Measurements from ENCODE around the gene PCAT7.
"Not testable (repeated sequence)": the region's sequence is repeated elsewhere in the genome, so short reads cannot be mapped to it uniquely, and the experiment has no call there.

Gene PCAT7

GRCh38 chr9:94577571-94577970, 22.7 kb downstream of the PCAT7 start:
- Mint-ChIP-seq H3K4me1 (peaks cover 5% of the 10 kb centered on the region), H3K36me3 (no peaks in the 10 kb centered on the region), H3K9me3 (no peaks in the 10 kb centered on the region), H3K27ac (no peak overlapping the region), H3K4me3 (no peak overlapping the region), H3K27me3 (peaks cover 6% of the 10 kb centered on the region)
- DNase-seq = no peak
- CTCF ChIA-PET = no interaction called here

- Mint-ChIP-seq H3K27me3 (peaks cover 7% of the 10 kb centered on the region), H3K36me3 (no peaks in the 10 kb centered on the region), H3K4me1 (peaks cover 26% of the 10 kb centered on the region), H3K4me3 (no peak overlapping the region), H3K27ac (no peak overlapping the region), H3K9me3 (no peaks in the 10 kb centered on the region)
- CTCF ChIA-PET = no interaction called here
- no peak for DNase-seq
Observed at GRCh38 chr9:94581728-94582127, 26.8 kb downstream of the PCAT7 start.

- DNase-seq = peak; percentile 34
- no peak overlapping the region for H3K27ac Mint-ChIP-seq
Observed at GRCh38 chr9:94584555-94584954, 29.7 kb downstream of the PCAT7 start.

GRCh38 chr9:94586316-94586715, 31.4 kb downstream of the PCAT7 start:
- H3K27me3 Mint-ChIP-seq = peaks cover 20% of the 10 kb centered on the region
- no peak overlapping the region for H3K27ac Mint-ChIP-seq
- H3K9me3 Mint-ChIP-seq = no peaks in the 10 kb centered on the region
- H3K4me1 Mint-ChIP-seq = peaks cover 27% of the 10 kb centered on the region
- no peak for DNase-seq
- H3K36me3 Mint-ChIP-seq = no peaks in the 10 kb centered on the region
- CTCF ChIA-PET = no interaction called here
- peak overlapping the region; percentile 12 for H3K4me3 Mint-ChIP-seq

More at GRCh38 chr9:94584555-94584954, 29.7 kb downstream of the PCAT7 start:
- Mint-ChIP-seq H3K4me1 (peaks cover 27% of the 10 kb centered on the region), H3K4me3 (no peak overlapping the region), H3K9me3 (no peaks in the 10 kb centered on the region), H3K27me3 (peaks cover 17% of the 10 kb centered on the region), H3K36me3 (no peaks in the 10 kb centered on the region)
- CTCF ChIA-PET = no interaction called here

GRCh38 chr9:94586814-94587213, 31.9 kb downstream of the PCAT7 start:
- H3K36me3 Mint-ChIP-seq = no peaks in the 10 kb centered on the region
- H3K4me1 Mint-ChIP-seq = peaks cover 27% of the 10 kb centered on the region
- H3K27me3 Mint-ChIP-seq = peaks cover 20% of the 10 kb centered on the region
- CTCF ChIA-PET = no interaction called here
- H3K4me3 Mint-ChIP-seq = no peak overlapping the region
- H3K27ac Mint-ChIP-seq = no peak overlapping the region
- no peaks in the 10 kb centered on the region for H3K9me3 Mint-ChIP-seq
- DNase-seq = no peak

- CTCF ChIA-PET = no interaction called here
- peaks cover 20% of the 10 kb centered on the region for H3K27me3 Mint-ChIP-seq
- H3K9me3 Mint-ChIP-seq = no peaks in the 10 kb centered on the region
- H3K36me3 Mint-ChIP-seq = no peaks in the 10 kb centered on the region
- H3K27ac Mint-ChIP-seq = no peak overlapping the region
- DNase-seq = no peak
- H3K4me3 Mint-ChIP-seq = no peak overlapping the region
- peaks cover 27% of the 10 kb centered on the region for H3K4me1 Mint-ChIP-seq
Observed at GRCh38 chr9:94588681-94589080, 33.8 kb downstream of the PCAT7 start.

GRCh38 chr9:94591046-94591545, 36.2 kb downstream of the PCAT7 start:
- Mint-ChIP-seq H3K27me3 (peaks cover 20% of the 10 kb centered on the region), H3K4me1 (peaks cover 12% of the 10 kb centered on the region)
- H3K4me3 Mint-ChIP-seq, DNase-seq, CTCF ChIA-PET, H3K36me3 Mint-ChIP-seq, H3K9me3 Mint-ChIP-seq, H3K27ac Mint-ChIP-seq: not testable (repeated sequence)

GRCh38 chr9:94591876-94592275, 37.0 kb downstream of the PCAT7 start:
- H3K36me3 Mint-ChIP-seq = no peaks in the 10 kb centered on the region
- H3K27me3 Mint-ChIP-seq = peaks cover 20% of the 10 kb centered on the region
- no peaks in the 10 kb centered on the region for H3K9me3 Mint-ChIP-seq
- CTCF ChIA-PET = no interaction called here
- no peak for DNase-seq
- peaks cover 5% of the 10 kb centered on the region for H3K4me1 Mint-ChIP-seq
- no peak overlapping the region for H3K27ac Mint-ChIP-seq
- H3K4me3 Mint-ChIP-seq = no peak overlapping the region

GRCh38 chr9:94592683-94593082, 37.8 kb downstream of the PCAT7 start:
- H3K4me1 Mint-ChIP-seq, H3K27ac Mint-ChIP-seq, CTCF ChIA-PET, H3K36me3 Mint-ChIP-seq, H3K9me3 Mint-ChIP-seq, H3K4me3 Mint-ChIP-seq, DNase-seq: not testable (repeated sequence)
- peaks cover 20% of the 10 kb centered on the region for H3K27me3 Mint-ChIP-seq

- Mint-ChIP-seq H3K36me3 (no peaks in the 10 kb centered on the region), H3K27ac (no peak within 1 kb of the TSS)
- CTCF ChIA-PET = no interaction called here
Observed at GRCh38 chr9:94593459-94594345, 38.8 kb downstream of the PCAT7 start, which contains the start of gene FBP2. Gene FBP2, minus strand, starts transcription at chr9:94593824. Its CDS starts 98 bp downstream, at chr9:94593726.

GRCh38 chr9:94599102-94599501, 44.2 kb downstream of the PCAT7 start:
- no peak for DNase-seq
- peaks cover 20% of the 10 kb centered on the region for H3K27me3 Mint-ChIP-seq
- no peak overlapping the region for H3K27ac Mint-ChIP-seq
- H3K4me3 Mint-ChIP-seq = no peak overlapping the region
- no peaks in the 10 kb centered on the region for H3K36me3 Mint-ChIP-seq
- no peaks in the 10 kb centered on the region for H3K4me1 Mint-ChIP-seq
- H3K9me3 Mint-ChIP-seq = no peaks in the 10 kb centered on the region
- CTCF ChIA-PET = no interaction called here

More at GRCh38 chr9:94593459-94594345, 38.8 kb downstream of the PCAT7 start, which contains the start of gene FBP2:
- H3K9me3 Mint-ChIP-seq = no peaks in the 10 kb centered on the region
- peaks cover 17% of the 10 kb centered on the region for H3K27me3 Mint-ChIP-seq
- H3K4me3 Mint-ChIP-seq = no peak within 1 kb of the TSS
- H3K4me1 Mint-ChIP-seq = no peaks in the 10 kb centered on the region
- DNase-seq = no peak

GRCh38 chr9:94600258-94600657, 45.4 kb downstream of the PCAT7 start:
- CTCF ChIA-PET = no interaction called here
- peaks cover 29% of the 10 kb centered on the region for H3K27me3 Mint-ChIP-seq
- no peaks in the 10 kb centered on the region for H3K9me3 Mint-ChIP-seq
- H3K36me3 Mint-ChIP-seq = no peaks in the 10 kb centered on the region
- no peak for DNase-seq
- H3K4me1 Mint-ChIP-seq = no peaks in the 10 kb centered on the region
- no peak overlapping the region for H3K4me3 Mint-ChIP-seq
- no peak overlapping the region for H3K27ac Mint-ChIP-seq

GRCh38 chr9:94600715-94601114, 45.8 kb downstream of the PCAT7 start:
- Mint-ChIP-seq H3K4me3 (no peak overlapping the region), H3K4me1 (no peaks in the 10 kb centered on the region), H3K27me3 (peaks cover 30% of the 10 kb centered on the region), H3K27ac (no peak overlapping the region), H3K9me3 (no peaks in the 10 kb centered on the region), H3K36me3 (no peaks in the 10 kb centered on the region)
- CTCF ChIA-PET = no interaction called here
- no peak for DNase-seq

- Mint-ChIP-seq H3K4me1 (no peaks in the 10 kb centered on the region), H3K4me3 (no peak overlapping the region), H3K27ac (no peak overlapping the region), H3K9me3 (no peaks in the 10 kb centered on the region), H3K36me3 (no peaks in the 10 kb centered on the region), H3K27me3 (peaks cover 47% of the 10 kb centered on the region)
- DNase-seq = no peak
- CTCF ChIA-PET = interaction anchor here (2.4 kb wide), 1 partner anchor 48 kb away, joined by 10 read pairs; the partner anchor contains the start of gene PCAT7
Observed at GRCh38 chr9:94602666-94603065, 47.8 kb downstream of the PCAT7 start.

Measured in activated naive CD4-positive, alpha-beta T cell treated with anti-CD3 and anti-CD28 coated beads, Interleukin-2, amount 10 ng/mL, durations not matched to agents 7 days and 5 days (primary cell).